ENCODE results near the gene ELAVL4.

The ELAVL4 gene

GRCh38 chr1:50097791-50098190 lies 10.9 kb upstream of the ELAVL4 start:
- Histone ChIP-seq H3K9ac (ENCODE audit: low read depth in 1 of 2, low read length in 2 of 2) (no peak overlapping the region), H3K9me3 (ENCODE audit: control insufficient read depth in 2 of 2, low read length in 2 of 2) (no peaks in the 10 kb centered on the region), H3K4me3 (ENCODE audit: low read length in 2 of 2) (no peak overlapping the region), H3K36me3 (ENCODE audit: control insufficient read depth in 2 of 2, insufficient read depth in 2 of 2, low read length in 2 of 2) (no peaks in the 10 kb centered on the region), H3K27me3 (ENCODE audit: control insufficient read depth in 2 of 2, insufficient read depth in 2 of 2, low read length in 2 of 2) (no peaks in the 10 kb centered on the region), H3K27ac (ENCODE audit: low read depth in 2 of 2, low read length in 2 of 2) (no peak overlapping the region), H3K4me1 (ENCODE audit: control insufficient read depth in 2 of 2, insufficient read depth in 2 of 2, low read length in 2 of 2) (no peaks in the 10 kb centered on the region)

GRCh38 chr1:50098591-50099021 lies 10.1 kb upstream of the ELAVL4 start:
- Histone ChIP-seq H3K4me3 (ENCODE audit: low read length in 2 of 2) (no peak overlapping the region), H3K36me3 (ENCODE audit: control insufficient read depth in 2 of 2, insufficient read depth in 2 of 2, low read length in 2 of 2) (no peaks in the 10 kb centered on the region), H3K27ac (ENCODE audit: low read depth in 2 of 2, low read length in 2 of 2) (no peak overlapping the region), H3K9ac (ENCODE audit: low read depth in 1 of 2, low read length in 2 of 2) (no peak overlapping the region), H3K27me3 (ENCODE audit: control insufficient read depth in 2 of 2, insufficient read depth in 2 of 2, low read length in 2 of 2) (no peaks in the 10 kb centered on the region), H3K9me3 (ENCODE audit: control insufficient read depth in 2 of 2, low read length in 2 of 2) (no peaks in the 10 kb centered on the region), H3K4me1 (ENCODE audit: control insufficient read depth in 2 of 2, insufficient read depth in 2 of 2, low read length in 2 of 2) (no peaks in the 10 kb centered on the region)

- no peaks in the 10 kb centered on the region for H3K36me3 ChIP-seq (ENCODE audit: control insufficient read depth in 2 of 2, insufficient read depth in 2 of 2, low read length in 2 of 2)
- H3K4me1 ChIP-seq (ENCODE audit: control insufficient read depth in 2 of 2, insufficient read depth in 2 of 2, low read length in 2 of 2) = no peaks in the 10 kb centered on the region
- no peaks in the 10 kb centered on the region for H3K9me3 ChIP-seq (ENCODE audit: control insufficient read depth in 2 of 2, low read length in 2 of 2)
- H3K27ac ChIP-seq (ENCODE audit: low read depth in 2 of 2, low read length in 2 of 2) = no peak overlapping the region
- no peaks in the 10 kb centered on the region for H3K27me3 ChIP-seq (ENCODE audit: control insufficient read depth in 2 of 2, insufficient read depth in 2 of 2, low read length in 2 of 2)
- no peak overlapping the region for H3K4me3 ChIP-seq (ENCODE audit: low read length in 2 of 2)
- H3K9ac ChIP-seq (ENCODE audit: low read depth in 1 of 2, low read length in 2 of 2) = no peak overlapping the region
Measured at GRCh38 chr1:50099654-50100053, 9.1 kb upstream of the ELAVL4 start.

- H3K27me3 ChIP-seq (ENCODE audit: control insufficient read depth in 2 of 2, insufficient read depth in 2 of 2, low read length in 2 of 2) = peaks cover 2 to 3% of the 10 kb centered on the region in 2 donors
- no peaks in the 10 kb centered on the region for H3K36me3 ChIP-seq (ENCODE audit: control insufficient read depth in 2 of 2, insufficient read depth in 2 of 2, low read length in 2 of 2)
- no peak overlapping the region for H3K9ac ChIP-seq (ENCODE audit: low read depth in 1 of 2, low read length in 2 of 2)
- no peak overlapping the region for H3K27ac ChIP-seq (ENCODE audit: low read depth in 2 of 2, low read length in 2 of 2)
- no peak overlapping the region for H3K4me3 ChIP-seq (ENCODE audit: low read length in 2 of 2)
- no peaks in the 10 kb centered on the region for H3K4me1 ChIP-seq (ENCODE audit: control insufficient read depth in 2 of 2, insufficient read depth in 2 of 2, low read length in 2 of 2)
- H3K9me3 ChIP-seq (ENCODE audit: control insufficient read depth in 2 of 2, low read length in 2 of 2) = no peaks in the 10 kb centered on the region
Measured at GRCh38 chr1:50103615-50104081, 5.1 kb upstream of the ELAVL4 start.

- Histone ChIP-seq H3K4me1 (ENCODE audit: control insufficient read depth in 2 of 2, insufficient read depth in 2 of 2, low read length in 2 of 2) (no peaks in the 10 kb centered on the region), H3K4me3 (ENCODE audit: low read length in 2 of 2) (no peak overlapping the region), H3K9ac (ENCODE audit: low read depth in 1 of 2, low read length in 2 of 2) (no peak overlapping the region), H3K36me3 (ENCODE audit: control insufficient read depth in 2 of 2, insufficient read depth in 2 of 2, low read length in 2 of 2) (no peaks in the 10 kb centered on the region), H3K27me3 (ENCODE audit: control insufficient read depth in 2 of 2, insufficient read depth in 2 of 2, low read length in 2 of 2) (peaks cover 9 to 11% of the 10 kb centered on the region in 2 donors), H3K27ac (ENCODE audit: low read depth in 2 of 2, low read length in 2 of 2) (no peak overlapping the region), H3K9me3 (ENCODE audit: control insufficient read depth in 2 of 2, low read length in 2 of 2) (no peaks in the 10 kb centered on the region)
Measured at GRCh38 chr1:50105433-50105832, 3.3 kb upstream of the ELAVL4 start.

- no peak overlapping the region for H3K9ac ChIP-seq (ENCODE audit: low read depth in 1 of 2, low read length in 2 of 2)
- no peak overlapping the region for H3K27ac ChIP-seq (ENCODE audit: low read depth in 2 of 2, low read length in 2 of 2)
- peaks cover 10 to 11% of the 10 kb centered on the region in 2 donors for H3K27me3 ChIP-seq (ENCODE audit: control insufficient read depth in 2 of 2, insufficient read depth in 2 of 2, low read length in 2 of 2)
- no peak overlapping the region for H3K4me3 ChIP-seq (ENCODE audit: low read length in 2 of 2)
- H3K36me3 ChIP-seq (ENCODE audit: control insufficient read depth in 2 of 2, insufficient read depth in 2 of 2, low read length in 2 of 2) = no peaks in the 10 kb centered on the region
- H3K4me1 ChIP-seq (ENCODE audit: control insufficient read depth in 2 of 2, insufficient read depth in 2 of 2, low read length in 2 of 2) = no peaks in the 10 kb centered on the region
- H3K9me3 ChIP-seq (ENCODE audit: control insufficient read depth in 2 of 2, low read length in 2 of 2) = no peaks in the 10 kb centered on the region
Measured at GRCh38 chr1:50106095-50106761, 2.5 kb upstream of the ELAVL4 start.

- peaks cover 10 to 11% of the 10 kb centered on the region in 2 donors for H3K27me3 ChIP-seq (ENCODE audit: control insufficient read depth in 2 of 2, insufficient read depth in 2 of 2, low read length in 2 of 2)
- H3K9me3 ChIP-seq (ENCODE audit: control insufficient read depth in 2 of 2, low read length in 2 of 2) = no peaks in the 10 kb centered on the region
- no peak overlapping the region for H3K9ac ChIP-seq (ENCODE audit: low read depth in 1 of 2, low read length in 2 of 2)
- no peaks in the 10 kb centered on the region for H3K36me3 ChIP-seq (ENCODE audit: control insufficient read depth in 2 of 2, insufficient read depth in 2 of 2, low read length in 2 of 2)
- H3K27ac ChIP-seq (ENCODE audit: low read depth in 2 of 2, low read length in 2 of 2) = no peak overlapping the region
- no peaks in the 10 kb centered on the region for H3K4me1 ChIP-seq (ENCODE audit: control insufficient read depth in 2 of 2, insufficient read depth in 2 of 2, low read length in 2 of 2)
- H3K4me3 ChIP-seq (ENCODE audit: low read length in 2 of 2) = no peak overlapping the region
Measured at GRCh38 chr1:50109116-50109515, 396 bp downstream of the ELAVL4 start.

- Histone ChIP-seq H3K4me1 (ENCODE audit: control insufficient read depth in 2 of 2, insufficient read depth in 2 of 2, low read length in 2 of 2) (no peaks in the 10 kb centered on the region), H3K27me3 (ENCODE audit: control insufficient read depth in 2 of 2, insufficient read depth in 2 of 2, low read length in 2 of 2) (peaks cover 10 to 11% of the 10 kb centered on the region in 2 donors), H3K9ac (ENCODE audit: low read depth in 1 of 2, low read length in 2 of 2) (no peak overlapping the region), H3K36me3 (ENCODE audit: control insufficient read depth in 2 of 2, insufficient read depth in 2 of 2, low read length in 2 of 2) (no peaks in the 10 kb centered on the region), H3K27ac (ENCODE audit: low read depth in 2 of 2, low read length in 2 of 2) (no peak overlapping the region), H3K9me3 (ENCODE audit: control insufficient read depth in 2 of 2, low read length in 2 of 2) (no peaks in the 10 kb centered on the region), H3K4me3 (ENCODE audit: low read length in 2 of 2) (peak overlapping the region in 1 of 2 donors; percentile 23)
Measured at GRCh38 chr1:50109647-50110075, 941 bp downstream of the ELAVL4 start.

- H3K9ac ChIP-seq (ENCODE audit: low read depth in 1 of 2, low read length in 2 of 2) = no peak overlapping the region
- H3K4me3 ChIP-seq (ENCODE audit: low read length in 2 of 2) = peak overlapping the region in 1 of 2 donors; percentile 23
- H3K27ac ChIP-seq (ENCODE audit: low read depth in 2 of 2, low read length in 2 of 2) = no peak overlapping the region
Measured at GRCh38 chr1:50110151-50110550, 1.4 kb downstream of the ELAVL4 start.

GRCh38 chr1:50110656-50111055 lies 1.9 kb downstream of the ELAVL4 start:
- no peak overlapping the region for H3K4me3 ChIP-seq (ENCODE audit: low read length in 2 of 2)
- H3K36me3 ChIP-seq (ENCODE audit: control insufficient read depth in 2 of 2, insufficient read depth in 2 of 2, low read length in 2 of 2) = no peaks in the 10 kb centered on the region
- no peaks in the 10 kb centered on the region for H3K4me1 ChIP-seq (ENCODE audit: control insufficient read depth in 2 of 2, insufficient read depth in 2 of 2, low read length in 2 of 2)
- H3K9me3 ChIP-seq (ENCODE audit: control insufficient read depth in 2 of 2, low read length in 2 of 2) = no peaks in the 10 kb centered on the region
- peaks cover 10 to 11% of the 10 kb centered on the region in 2 donors for H3K27me3 ChIP-seq (ENCODE audit: control insufficient read depth in 2 of 2, insufficient read depth in 2 of 2, low read length in 2 of 2)
- no peak overlapping the region for H3K27ac ChIP-seq (ENCODE audit: low read depth in 2 of 2, low read length in 2 of 2)
- no peak overlapping the region for H3K9ac ChIP-seq (ENCODE audit: low read depth in 1 of 2, low read length in 2 of 2)

More at GRCh38 chr1:50110151-50110550, 1.4 kb downstream of the ELAVL4 start:
- H3K27me3 ChIP-seq (ENCODE audit: control insufficient read depth in 2 of 2, insufficient read depth in 2 of 2, low read length in 2 of 2) = peaks cover 10 to 11% of the 10 kb centered on the region in 2 donors
- no peaks in the 10 kb centered on the region for H3K4me1 ChIP-seq (ENCODE audit: control insufficient read depth in 2 of 2, insufficient read depth in 2 of 2, low read length in 2 of 2)
- H3K9me3 ChIP-seq (ENCODE audit: control insufficient read depth in 2 of 2, low read length in 2 of 2) = no peaks in the 10 kb centered on the region
- H3K36me3 ChIP-seq (ENCODE audit: control insufficient read depth in 2 of 2, insufficient read depth in 2 of 2, low read length in 2 of 2) = no peaks in the 10 kb centered on the region

Data from mucosa of rectum (tissue), 2 donors.